ENCODE data around the gene LTBP4.

Gene LTBP4

GRCh38 chr19:40596608-40597328 is 4.4 kb upstream of the LTBP4 start:
- ChIA-PET CTCF (interaction anchor here (0.7 to 20.7 kb wide), 12 partner anchors 8 to 181 kb away, joined by 3 to 470 read pairs (median 18); partner anchors contain the start of gene BLVRB), POLR2A (interaction anchor here (0.9 to 1.2 kb wide), 2 partner anchors 26 to 47 kb away, joined by 4 to 6 read pairs; no protein-coding TSS in a partner anchor)
- no peaks in the 10 kb centered on the region for H3K9me3 ChIP-seq (ENCODE audit: control insufficient read depth, insufficient read depth, low read depth, low read length)
- peaks cover 42% of the 10 kb centered on the region for H3K4me1 ChIP-seq (ENCODE audit: control insufficient read depth, insufficient read depth, low read length)
- no peak overlapping the region for H3K27ac ChIP-seq (ENCODE audit: extremely low read depth, low read depth, low read length)
- no peaks in the 10 kb centered on the region; a peak in 1 of 3 replicates for H3K36me3 ChIP-seq (ENCODE audit: control insufficient read depth in 2 of 2, insufficient read depth in 1 of 2, low read length in 2 of 2)
- H3K4me3 ChIP-seq (ENCODE audit: low read depth, low read length) = no peak overlapping the region
- TF ChIP-seq ZBTB8A (tag by site-specific recombination; IDR thresholded peaks at IDR 0.05) = 0 out of 2 replicates have a peak, but pooled peaks have one; percentile 7
- TF ChIP-seq ZNF792 (tag by site-specific recombination; IDR thresholded peaks at IDR 0.05) = no peak
- TF ChIP-seq ZNF560 (tag by site-specific recombination; IDR thresholded peaks at IDR 0.05; ENCODE audit: borderline replicate concordance) = no peak
- peak; percentile 91 for TF ChIP-seq ZBTB10 (tag by site-specific recombination; IDR thresholded peaks at IDR 0.05)
- TF ChIP-seq ZNF530 (tag by site-specific recombination; IDR thresholded peaks at IDR 0.05; ENCODE audit: low read depth) = no peak
- no peak for TF ChIP-seq ZNF626 (tag by site-specific recombination; IDR thresholded peaks at IDR 0.05)
- peak; percentile 42; the same call in 1 of the 2 replicates for TF ChIP-seq ZBTB17 (tag by site-specific recombination; IDR thresholded peaks at IDR 0.05)
- no peak for TF ChIP-seq IKZF3 (tag by site-specific recombination; IDR thresholded peaks at IDR 0.05)
- no peak for TF ChIP-seq OVOL3 (tag by site-specific recombination; IDR thresholded peaks at IDR 0.05)
- TF ChIP-seq ZBTB26 (tag by site-specific recombination; optimal IDR thresholded peaks at IDR 0.05) = no peak
- no peak for TF ChIP-seq ZNF639 (tag by site-specific recombination; IDR thresholded peaks at IDR 0.05)
- TF ChIP-seq ZBTB11 (tag by site-specific recombination; conservative IDR thresholded peaks at IDR 0.05; ENCODE audit: low read depth) = no peak
- TF ChIP-seq ZNF366 (tag by site-specific recombination; conservative IDR thresholded peaks at IDR 0.05) = no peak
- TF ChIP-seq SETDB1 (IDR thresholded peaks at IDR 0.05; ENCODE audit: insufficient read length, low read length) = no peak
- 0 out of 2 replicates have a peak, but pooled peaks have one; percentile 8 for TF ChIP-seq PRDM4 (tag by site-specific recombination; IDR thresholded peaks at IDR 0.05)
- no peak for TF ChIP-seq ZSCAN16 (tag by site-specific recombination; IDR thresholded peaks at IDR 0.05)
- no peak for TF ChIP-seq ZNF624 (tag by site-specific recombination; IDR thresholded peaks at IDR 0.05)
- TF ChIP-seq ZNF394 (tag by site-specific recombination; IDR thresholded peaks at IDR 0.05; ENCODE audit: borderline replicate concordance) = no peak
- TF ChIP-seq SP2 (tag by site-specific recombination; IDR thresholded peaks at IDR 0.05) = peak; percentile 82
- TF ChIP-seq ZNF664 (tag by site-specific recombination; IDR thresholded peaks at IDR 0.05) = no peak
- no peak for TF ChIP-seq ZNF214 (tag by site-specific recombination; IDR thresholded peaks at IDR 0.05; ENCODE audit: borderline replicate concordance)
- peak; percentile 17; the same call in 1 of the 2 replicates for TF ChIP-seq GLIS1 (tag by site-specific recombination; IDR thresholded peaks at IDR 0.05)
- peak; percentile 72 for TF ChIP-seq ZNF398 (tag by site-specific recombination; IDR thresholded peaks at IDR 0.05)
- TF ChIP-seq GLIS2 (tag by site-specific recombination; IDR thresholded peaks at IDR 0.05) = no peak; the same call in 1 of the 2 replicates
